HG02610 (cell line): ENCODE data around the gene WNT2B.

Experiments
- ATAC-seq: cut with Tn5 transposase; IDR thresholded peaks from one replicate; pipeline ENCODE4 v1.9.1; 2021; ENCODE audit warnings: mild to moderate bottlenecking, moderate library complexity; ENCODE audit not compliant: unreplicated experiment

The WNT2B gene

DNA sequence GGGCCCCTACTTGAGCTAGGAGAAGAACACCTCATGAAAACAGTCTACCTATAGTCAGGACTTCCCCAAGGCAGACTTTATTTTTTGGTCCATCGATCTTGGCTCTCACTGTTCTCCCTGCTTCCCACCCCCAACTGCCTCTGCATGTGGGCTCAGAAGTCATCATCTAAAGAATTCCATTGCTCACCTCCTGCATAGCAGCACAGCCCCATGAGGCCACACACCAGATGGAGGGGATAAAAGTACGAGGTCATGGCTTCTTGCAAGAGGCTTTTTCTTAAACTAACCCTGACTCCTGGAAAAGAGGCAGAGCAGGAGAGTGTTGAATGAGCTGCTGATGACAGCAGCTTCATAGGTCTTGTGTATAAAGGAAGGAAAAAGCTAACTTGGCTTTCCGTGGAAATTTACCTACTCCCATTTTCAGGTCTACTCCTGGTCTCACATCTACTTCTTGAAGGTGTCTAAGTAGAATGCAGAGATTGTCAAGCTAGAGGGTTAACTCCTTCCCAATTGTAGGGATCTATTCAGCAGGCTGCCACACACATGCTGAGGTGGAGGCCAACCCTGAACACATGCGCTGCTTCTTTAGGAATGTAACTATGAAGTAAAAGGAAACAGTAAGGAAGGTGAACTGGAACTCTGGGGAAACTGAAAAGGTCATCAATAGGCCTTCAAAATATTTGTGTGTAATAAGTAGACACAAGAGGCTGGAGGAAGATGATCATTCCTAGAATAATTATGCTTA, 18.7 kb downstream of the WNT2B start:
- ATAC-seq: no peak

DNA sequence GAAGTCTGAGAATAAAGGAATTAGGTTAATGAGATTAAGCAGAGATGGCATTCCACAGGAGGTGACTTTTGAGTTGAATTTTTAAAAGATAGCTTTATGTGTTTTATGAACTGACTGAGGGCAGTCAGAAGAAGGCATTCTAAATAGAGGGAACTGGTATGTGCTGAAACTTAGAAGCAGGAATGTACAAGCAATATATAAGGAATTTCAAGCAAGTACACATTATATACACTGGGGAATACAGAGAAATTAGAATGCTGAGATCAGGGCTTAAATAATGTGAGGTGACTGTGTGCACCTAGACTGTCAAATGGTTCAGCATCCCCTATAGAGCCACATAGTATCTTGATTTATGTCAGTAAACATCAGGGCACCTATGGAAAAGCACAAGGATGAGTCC, 19.3 kb downstream of the WNT2B start:
- no peak for ATAC-seq

DNA sequence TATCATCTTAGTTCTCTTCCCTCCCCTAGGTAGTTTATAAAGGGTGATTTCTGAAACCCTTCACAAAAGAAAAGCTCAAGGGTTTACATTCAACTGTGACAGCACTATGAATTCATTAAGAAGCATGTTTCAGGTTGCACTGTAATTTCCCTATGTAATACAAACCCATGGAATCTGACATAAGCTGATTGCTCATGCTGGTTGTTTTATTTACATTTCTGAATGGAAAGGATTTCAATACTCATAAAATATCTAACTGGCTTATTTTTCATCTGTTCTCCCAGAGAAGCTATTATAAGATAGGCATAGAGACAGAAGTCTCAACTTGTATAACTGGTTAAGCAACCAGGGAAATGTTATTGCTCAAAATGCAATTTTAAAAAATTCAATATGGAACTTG, 20.5 kb downstream of the WNT2B start:
- ATAC-seq: no peak

- no peak for ATAC-seq
Measured at GRCh38 chr1:112530832-112531231, 22.1 kb downstream of the WNT2B start.

GRCh38 chr1:112532064-112532463, 23.3 kb downstream of the WNT2B start:
- ATAC-seq: no peak

GRCh38 chr1:112533029-112533428, 24.3 kb downstream of the WNT2B start:
- ATAC-seq: no peak

DNA sequence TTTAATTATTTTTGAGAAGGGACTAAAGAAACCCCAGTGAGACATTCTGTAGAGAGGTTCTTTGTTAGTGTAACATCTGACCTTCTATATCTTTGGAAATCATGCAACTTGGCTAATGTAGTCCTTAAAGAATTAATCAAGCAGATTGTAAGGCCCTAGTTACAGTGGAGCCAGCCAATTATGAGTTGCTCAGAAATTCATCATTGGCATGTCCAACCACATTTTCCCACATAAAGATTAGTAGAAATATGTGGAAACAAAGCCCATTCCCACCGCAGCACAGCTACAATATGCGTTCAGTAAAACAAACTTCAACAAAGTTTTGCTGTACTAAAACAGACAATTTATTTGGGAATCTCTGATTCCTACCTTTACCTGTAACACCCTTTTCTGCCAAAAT, 27.8 kb downstream of the WNT2B start:
- no peak for ATAC-seq

GRCh38 chr1:112537456-112537855, 28.7 kb downstream of the WNT2B start:
- no peak for ATAC-seq

- ATAC-seq: no peak
Measured at GRCh38 chr1:112538883-112539282, 30.1 kb downstream of the WNT2B start.

DNA sequence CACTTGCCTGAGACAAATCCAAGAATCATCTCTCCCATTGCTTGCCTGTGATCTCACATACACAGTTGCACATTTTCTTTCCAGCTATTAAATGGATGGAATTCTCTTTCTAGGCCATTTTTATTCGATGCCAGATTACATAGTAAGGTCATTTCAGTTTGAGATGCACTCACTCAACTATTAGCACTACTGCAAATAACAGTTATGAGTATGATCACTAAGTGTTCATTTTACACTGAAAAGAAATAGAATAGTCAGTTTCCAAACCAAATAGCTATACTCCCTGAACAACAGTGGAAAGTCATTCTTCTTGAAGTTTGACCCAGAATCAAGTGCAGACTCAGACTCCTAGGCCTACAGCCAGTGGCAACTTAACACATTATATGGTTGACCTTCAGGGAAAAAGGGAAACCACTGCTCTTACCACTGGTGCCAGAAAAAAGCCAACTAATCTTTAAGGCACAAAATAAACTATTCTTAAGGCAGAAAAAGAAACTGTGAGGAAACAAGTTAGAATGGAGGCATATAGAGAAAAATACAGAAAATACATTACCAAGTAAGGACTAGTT, 31.5 kb downstream of the WNT2B start:
- ATAC-seq: no peak

GRCh38 chr1:112541299-112541698, 32.5 kb downstream of the WNT2B start:
- ATAC-seq: no peak

GRCh38 chr1:112542206-112542973, 33.6 kb downstream of the WNT2B start:
- ATAC-seq: no peak

DNA sequence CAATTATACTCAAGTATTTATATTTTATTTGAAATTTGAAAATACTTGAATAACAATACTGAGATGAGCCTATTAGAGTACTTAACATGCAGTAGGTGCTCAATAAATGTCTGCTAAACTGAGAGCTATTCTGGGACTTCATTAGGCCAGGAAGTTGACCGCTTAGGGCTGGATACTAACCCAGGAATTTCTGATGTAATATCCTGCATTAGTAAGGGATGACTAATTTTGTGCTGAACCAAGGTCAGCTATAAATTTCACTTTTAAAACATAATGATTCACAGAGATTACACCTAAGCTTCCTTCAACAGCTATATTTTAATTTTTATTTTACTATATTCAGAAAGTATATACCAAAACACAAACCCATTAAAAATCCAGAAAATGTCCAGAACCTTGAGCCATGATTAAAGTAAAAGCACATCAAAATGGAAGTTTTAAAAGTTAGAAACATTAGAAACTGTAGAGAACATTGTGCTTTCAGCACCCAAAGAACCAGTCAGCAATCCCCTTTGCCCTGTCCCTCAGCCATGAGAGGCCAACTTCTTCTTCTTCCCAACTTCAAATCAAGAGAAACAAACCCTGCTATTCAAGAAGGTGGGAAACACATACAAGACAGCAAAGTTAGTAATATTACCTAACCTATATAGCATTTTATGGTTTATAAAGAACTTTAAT, 35.4 kb downstream of the WNT2B start:
- ATAC-seq: no peak

GRCh38 chr1:112544751-112545150, 36.0 kb downstream of the WNT2B start:
- ATAC-seq: no peak

GRCh38 chr1:112546076-112546475, 37.3 kb downstream of the WNT2B start:
- ATAC-seq: no peak

DNA sequence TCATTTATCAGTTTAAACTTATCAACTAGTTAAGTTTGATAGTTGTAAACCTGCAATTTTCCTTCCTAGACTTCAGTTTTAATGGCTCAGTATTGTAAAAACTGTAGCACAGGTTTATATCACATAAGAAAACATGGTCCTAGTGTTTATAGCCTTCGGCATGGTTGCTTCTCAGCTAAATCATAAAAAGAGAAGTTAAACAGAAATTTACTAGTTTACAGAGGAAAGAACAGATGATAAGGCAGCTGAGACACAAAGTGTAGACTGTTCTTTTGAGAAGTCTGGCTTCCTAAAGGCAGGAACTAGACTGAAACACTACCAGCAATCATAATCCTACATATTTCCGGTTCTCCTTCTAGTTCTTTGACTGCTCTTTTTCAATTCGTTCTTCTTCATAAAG, 39.8 kb downstream of the WNT2B start:
- ATAC-seq: no peak

- ATAC-seq: no peak
Measured at GRCh38 chr1:112549590-112549989, 40.8 kb downstream of the WNT2B start.

GRCh38 chr1:112554411-112554810, 45.6 kb downstream of the WNT2B start:
- no peak for ATAC-seq

DNA sequence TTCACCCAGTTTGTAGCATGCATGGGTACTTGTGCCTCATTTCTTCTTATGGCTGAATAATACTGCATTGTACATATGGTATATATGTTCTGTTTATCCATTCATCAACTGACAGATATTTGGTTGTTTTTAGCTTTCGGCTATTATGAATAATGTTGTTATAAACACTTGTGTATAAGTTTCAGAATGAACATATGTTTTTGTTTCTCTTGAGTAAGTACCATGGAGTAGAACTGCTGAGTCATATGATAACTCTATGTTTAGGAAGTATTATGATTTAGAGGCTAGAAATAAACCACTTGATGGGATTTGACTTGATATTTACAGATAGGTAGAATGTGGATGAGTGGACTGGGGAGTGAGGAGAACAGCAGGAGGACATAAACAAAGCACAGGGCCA, 48.6 kb downstream of the WNT2B start:
- peak; percentile 48 for ATAC-seq

DNA sequence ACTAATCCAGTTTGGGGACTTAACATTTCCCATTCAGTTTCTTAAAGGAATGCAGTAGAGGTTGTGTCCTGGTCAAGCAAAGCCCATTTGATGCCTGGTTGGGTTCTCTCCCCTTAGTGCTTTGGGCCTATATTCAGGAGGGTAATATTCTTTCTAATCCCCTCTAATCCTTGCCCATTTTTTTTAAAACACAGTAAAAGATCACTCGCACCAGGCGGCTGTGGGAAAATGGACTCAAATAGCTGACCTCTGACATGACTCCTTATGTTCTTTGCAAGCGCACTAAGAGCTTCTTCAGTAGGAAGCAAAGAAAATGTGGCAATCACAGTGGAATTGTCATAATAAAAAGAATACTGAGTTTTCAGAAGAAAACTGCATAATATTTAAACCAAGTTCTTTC, 49.9 kb downstream of the WNT2B start:
- no peak for ATAC-seq

DNA sequence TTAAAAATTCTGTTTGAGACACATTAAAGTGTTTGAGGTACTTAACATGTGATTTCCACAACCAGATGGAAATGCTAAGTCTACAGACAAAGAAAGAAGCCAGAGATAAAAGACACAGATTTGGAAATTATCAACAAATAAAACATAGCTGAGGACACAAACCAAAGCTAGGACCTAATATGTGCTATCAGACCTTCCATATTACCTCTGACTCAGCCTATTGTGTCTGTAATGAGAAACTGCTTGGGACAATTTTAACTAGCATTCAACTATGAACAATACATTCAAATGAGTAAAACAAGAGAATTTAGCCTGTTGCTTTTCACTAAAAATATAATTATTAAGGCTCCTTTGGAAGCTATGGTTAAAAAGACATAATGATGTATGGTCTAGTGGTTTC, 54.6 kb downstream of the WNT2B start:
- ATAC-seq: no peak

DNA sequence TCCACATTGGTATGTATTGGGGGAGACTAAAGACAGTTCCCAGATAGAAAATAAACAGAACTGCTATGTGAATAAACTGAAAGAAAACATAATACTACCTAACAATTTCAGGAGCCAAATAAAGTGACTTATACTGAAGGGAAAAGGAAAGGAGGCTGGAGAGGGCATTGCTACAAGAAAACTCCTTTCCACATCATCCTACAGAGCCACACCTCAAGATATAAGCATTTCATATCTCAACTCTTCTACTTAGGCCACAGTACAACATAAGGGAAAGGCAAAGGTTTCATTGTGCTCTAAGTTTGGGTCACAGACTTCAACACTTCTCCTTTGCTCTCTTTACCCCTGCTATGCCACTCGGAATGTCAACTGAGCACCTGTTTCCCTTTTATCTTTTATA, 55.3 kb downstream of the WNT2B start:
- no peak for ATAC-seq
